ENCODE measurements around the gene AHNAK.

The AHNAK gene

GRCh38 chr11:62451241-62451621 is 95.4 kb downstream of the AHNAK start:
- TF ChIP-seq CTCF (IDR thresholded peaks at IDR 0.05), result no peak

- TF ChIP-seq CTCF (IDR thresholded peaks at IDR 0.05), result no peak
Measured at GRCh38 chr11:62450543-62451240, 95.9 kb downstream of the AHNAK start.

GRCh38 chr11:62449451-62449851 is 97.2 kb downstream of the AHNAK start:
- no peak for TF ChIP-seq CTCF (IDR thresholded peaks at IDR 0.05)

GRCh38 chr11:62446091-62446490 is 100.5 kb downstream of the AHNAK start:
- TF ChIP-seq CTCF (IDR thresholded peaks at IDR 0.05), result no peak

- no peak for TF ChIP-seq CTCF (IDR thresholded peaks at IDR 0.05)
Measured at GRCh38 chr11:62445314-62445740, 101.3 kb downstream of the AHNAK start.

GRCh38 chr11:62444835-62445234 is 101.8 kb downstream of the AHNAK start:
- TF ChIP-seq CTCF (IDR thresholded peaks at IDR 0.05), result no peak

GRCh38 chr11:62444236-62444833 is 102.3 kb downstream of the AHNAK start:
- no peak for TF ChIP-seq CTCF (IDR thresholded peaks at IDR 0.05)
